Aorta (tissue), 5 donors: ENCODE measurements around the gene RCC2. TPM values are rescaled to one million over a fixed set of nuclear protein-coding genes. Genes with fewer than 3 reads are reported as not detected.

Source experiments
- ATAC-seq: fragments of 200-7000 bp; cut with Tn5 transposase; one replicate; pipeline ENCODE4 v1.9.1; 2022; ENCODE audit warnings: moderate library complexity; ENCODE audit not compliant: low FRiP score
- DNase-seq, 2 donors: peaks; one replicate each; pipeline ENCODE4 v3.0.0-alpha.2; 2020
- H3K27ac ChIP-seq, 2 donors: one replicate each; pipeline ENCODE4 v1.5.1; 2013; ENCODE audit warnings: low read length in 2 of 2, mild to moderate bottlenecking in 2 of 2, moderate library complexity in 2 of 2, control low read depth in 1 of 2, inconsistent platforms in 1 of 2, low read depth in 1 of 2
- H3K27me3 ChIP-seq, 2 donors: one replicate each; pipeline ENCODE4 v1.6.1; 2013; ENCODE audit warnings: control low read depth in 1 of 2, low read length in 1 of 2, mild to moderate bottlenecking in 1 of 2, moderate library complexity in 1 of 2; ENCODE audit not compliant: insufficient read depth in 2 of 2, control insufficient read depth in 1 of 2
- H3K36me3 ChIP-seq, 2 donors: one replicate each; pipeline ENCODE4 v1.6.1; 2013; ENCODE audit warnings: control low read depth in 1 of 2, low read length in 1 of 2, mild to moderate bottlenecking in 1 of 2; ENCODE audit not compliant: insufficient read depth in 2 of 2, control insufficient read depth in 1 of 2
- H3K4me1 ChIP-seq, 2 donors: one replicate each; pipeline ENCODE4 v1.6.1; 2013; ENCODE audit warnings: low read length in 2 of 2, control low read depth in 1 of 2, mild to moderate bottlenecking in 1 of 2, moderate library complexity in 1 of 2; ENCODE audit not compliant: insufficient read depth in 2 of 2, control insufficient read depth in 1 of 2
- H3K4me3 ChIP-seq, 2 donors: one replicate each; pipeline ENCODE4 v1.5.1; 2013; ENCODE audit warnings: low read length in 2 of 2, control low read depth in 1 of 2, mild to moderate bottlenecking in 1 of 2
- H3K9me3 ChIP-seq: one replicate; pipeline ENCODE4 v1.6.1; 2013; ENCODE audit warnings: mild to moderate bottlenecking, low read length; ENCODE audit not compliant: control insufficient read depth
- WGBS, 2 donors: extraction: QIAGEN DNeasy Blood & Tissue Kit; methylation state at CpG; one replicate each; pipeline ENCODE4 v1.1.7; 2013; 5-methylcytosine and 5-hydroxymethylcytosine counted together
- intact Hi-C, 2 donors: fragments of 100-400 bp; cut with DNase I; formaldehyde crosslinking; loops; one replicate each; pipeline versions ENCODE4 v1.14.2 to v1.15.0; 2022
- polyA plus RNA-seq, 2 donors: library from polyadenylated mRNA; stranded (reverse); fragments of 200-250 nt; gene quantifications; one replicate each; pipeline ENCODE4 v1.2.3, GENCODE V29; 2013
- total RNA-seq, 2 donors: library from RNA; stranded (reverse); fragmentation: NEBNext Ultra II Directional; extraction: Animal tissue kit (Norgen Biotek cat#: 25700); gene quantifications; one replicate each; pipeline ENCODE4 v1.2.1, GENCODE V29; 2021
- donor health status: healthy with polysubstance abuse.
- donor health status: Bipolar disorder and iron deficiency.
- donor health status: DM: no; HTN: no; CAD: no.
- donor health status: DM: no; HTN: no; CAD: no.
- donor health status: DM: yes; HTN: yes; CAD: no.

RCC2 gene
- total and polyA plus RNA-seq, 4 donors: 7.5 to 34.2 (median 17.1) TPM

GRCh38 chr1:17433261-17433660 is 6.2 kb downstream of the RCC2 start:
- Histone ChIP-seq H3K4me3 (no peak overlapping the region), H3K4me1 (no peaks in the 10 kb centered on the region), H3K27ac (no peak overlapping the region), H3K27me3 (no peaks in the 10 kb centered on the region), H3K9me3 (no peaks in the 10 kb centered on the region), H3K36me3 (no peaks in the 10 kb centered on the region)
- no peak for ATAC-seq
- DNase-seq: no peak
- 92% methylated on average over 13 of the region's 13 CpGs for WGBS, 2 donors
- intact Hi-C loops: loop anchor here in 1 of 2 donors (10.0 kb wide), 1 partner anchor 232 kb away; no protein-coding TSS in a partner anchor

GRCh38 chr1:17432412-17432811 is 7.1 kb downstream of the RCC2 start:
- WGBS, 2 donors: 96 to 98% methylated on average over 3 of the region's 3 CpGs
- Histone ChIP-seq H3K27me3 (no peaks in the 10 kb centered on the region), H3K36me3 (no peaks in the 10 kb centered on the region), H3K9me3 (no peaks in the 10 kb centered on the region), H3K4me3 (no peak overlapping the region), H3K27ac (no peak overlapping the region), H3K4me1 (no peaks in the 10 kb centered on the region)
- intact Hi-C loops: loop anchor here in 1 of 2 donors (10.0 kb wide), 1 partner anchor 232 kb away; no protein-coding TSS in a partner anchor
- DNase-seq (no peak), ATAC-seq (no peak)

GRCh38 chr1:17429183-17429582 is 10.3 kb downstream of the RCC2 start:
- Histone ChIP-seq H3K36me3 (peaks cover 0 to 5% of the 10 kb centered on the region in 2 donors), H3K4me3 (no peak overlapping the region), H3K27ac (no peak overlapping the region), H3K27me3 (no peaks in the 10 kb centered on the region), H3K9me3 (no peaks in the 10 kb centered on the region), H3K4me1 (no peaks in the 10 kb centered on the region)
- intact Hi-C loops: no loop called here
- DNase-seq: no peak
- 92 to 93% methylated on average over 9 of the region's 9 CpGs for WGBS, 2 donors
- no peak for ATAC-seq

GRCh38 chr1:17427696-17428660 is 11.5 kb downstream of the RCC2 start:
- 84 to 88% methylated on average over 21 of the region's 21 CpGs for WGBS, 2 donors
- Histone ChIP-seq H3K27me3 (no peaks in the 10 kb centered on the region), H3K9me3 (no peaks in the 10 kb centered on the region), H3K4me3 (no peak overlapping the region), H3K4me1 (no peaks in the 10 kb centered on the region), H3K36me3 (peaks cover 0 to 5% of the 10 kb centered on the region in 2 donors), H3K27ac (no peak overlapping the region)
- intact Hi-C loops: no loop called here
- ATAC-seq (no peak), DNase-seq (no peak)

- intact Hi-C loops: no loop called here
- no peaks in the 10 kb centered on the region for H3K27me3 ChIP-seq
- ATAC-seq (no peak), DNase-seq (no peak)
- H3K4me1 ChIP-seq: no peaks in the 10 kb centered on the region
- H3K36me3 ChIP-seq: peaks cover 0 to 5% of the 10 kb centered on the region in 2 donors
- no peak overlapping the region for H3K4me3 ChIP-seq
- 92 to 93% methylated on average over 18 of the region's 18 CpGs for WGBS, 2 donors
- no peak overlapping the region for H3K27ac ChIP-seq
- H3K9me3 ChIP-seq: no peaks in the 10 kb centered on the region
These were observed 13.5 kb downstream of the RCC2 start for GRCh38 chr1:17425806-17426600.

GRCh38 chr1:17423781-17424245 is 15.7 kb downstream of the RCC2 start:
- intact Hi-C loops: loop anchor here in 1 of 2 donors (5.0 kb wide), 1 partner anchor 68 kb away; no protein-coding TSS in a partner anchor

GRCh38 chr1:17422461-17422860 is 17.0 kb downstream of the RCC2 start:
- H3K27ac ChIP-seq: no peak overlapping the region
- H3K36me3 ChIP-seq: peaks cover 0 to 5% of the 10 kb centered on the region in 2 donors

More at GRCh38 chr1:17423781-17424245, 15.7 kb downstream of the RCC2 start:
- Histone ChIP-seq H3K27ac (no peak overlapping the region), H3K4me1 (no peaks in the 10 kb centered on the region), H3K27me3 (no peaks in the 10 kb centered on the region), H3K36me3 (peaks cover 0 to 5% of the 10 kb centered on the region in 2 donors), H3K4me3 (no peak overlapping the region), H3K9me3 (no peaks in the 10 kb centered on the region)
- ATAC-seq (no peak), DNase-seq (no peak)
- 77 to 83% methylated on average over 13 of the region's 13 CpGs for WGBS, 2 donors

GRCh38 chr1:17420391-17420918 is 19.0 kb downstream of the RCC2 start:
- intact Hi-C loops: loop anchor here in 1 of 2 donors (5.0 kb wide), 1 partner anchor 72 kb away; no protein-coding TSS in a partner anchor
- H3K9me3 ChIP-seq: no peaks in the 10 kb centered on the region
- no peak overlapping the region for H3K4me3 ChIP-seq
- no peak overlapping the region for H3K27ac ChIP-seq
- peaks cover 0 to 3% of the 10 kb centered on the region in 2 donors for H3K36me3 ChIP-seq
- ATAC-seq: no peak
- no peak for DNase-seq
- H3K27me3 ChIP-seq: no peaks in the 10 kb centered on the region
- H3K4me1 ChIP-seq: no peaks in the 10 kb centered on the region
- WGBS, 2 donors: 77 to 83% methylated on average over 6 of the region's 6 CpGs

More at GRCh38 chr1:17422461-17422860, 17.0 kb downstream of the RCC2 start:
- DNase-seq: no peak
- H3K4me3 ChIP-seq: no peak overlapping the region
- no peaks in the 10 kb centered on the region for H3K27me3 ChIP-seq
- 75 to 80% methylated on average over 7 of the region's 7 CpGs for WGBS, 2 donors
- ATAC-seq: no peak
- no peaks in the 10 kb centered on the region for H3K9me3 ChIP-seq
- H3K4me1 ChIP-seq: no peaks in the 10 kb centered on the region
- intact Hi-C loops: loop anchor here in 1 of 2 donors (5.0 kb wide), 1 partner anchor 70 kb away; no protein-coding TSS in a partner anchor
